ENCODE measurements around the gene KDELR3.

Gene KDELR3

DNA sequence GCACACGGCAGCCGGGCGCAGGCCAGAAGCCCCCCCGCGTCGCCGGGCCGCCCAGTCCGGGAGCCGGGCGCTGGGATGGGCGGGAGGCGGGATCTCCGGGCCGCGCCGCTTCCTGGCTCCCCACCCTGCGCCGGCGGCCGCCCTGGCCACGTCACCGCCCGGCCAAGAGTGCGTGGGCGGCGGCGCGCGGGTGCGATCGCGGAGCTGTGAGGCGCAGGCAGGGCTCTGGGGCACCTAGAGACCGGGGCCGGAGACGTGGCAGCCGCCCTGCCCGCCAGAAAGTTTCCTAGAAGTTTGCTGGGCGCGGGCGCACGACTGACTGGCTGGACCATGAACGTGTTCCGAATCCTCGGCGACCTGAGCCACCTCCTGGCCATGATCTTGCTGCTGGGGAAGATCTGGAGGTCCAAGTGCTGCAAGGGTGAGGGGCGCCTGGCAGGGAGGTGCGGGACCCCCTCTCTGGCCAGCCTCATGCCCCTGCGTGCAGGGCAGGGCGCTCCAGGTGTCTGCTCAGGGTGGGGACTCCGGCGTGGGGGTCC lies at the start of gene KDELR3:
KDELR3 (plus strand) TSS at position 193 of the 539 bp plus-strand sequence; CDS start at position 331, 138 bp downstream.
- DNase-seq = peak; percentile 80

DNA sequence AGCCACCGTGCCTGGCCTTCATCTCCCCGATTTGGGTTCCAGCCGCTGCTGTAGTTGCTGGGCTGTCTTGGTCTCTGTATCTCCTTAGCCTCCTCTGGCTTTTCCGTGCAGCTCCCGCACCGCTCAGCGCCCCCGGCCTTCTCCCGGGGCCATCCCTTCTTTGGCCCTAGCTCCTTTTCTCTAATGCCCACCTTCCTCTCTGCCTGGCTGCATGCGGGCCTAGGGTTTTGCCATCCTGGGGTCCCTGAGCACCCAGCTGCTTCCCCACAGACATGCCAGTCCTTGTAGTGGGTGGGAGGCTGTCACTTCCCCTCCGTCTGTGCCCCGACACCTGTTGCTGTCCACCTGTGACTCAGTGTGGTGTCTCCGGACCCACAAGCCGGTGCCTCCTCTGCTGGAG lies 49.3 kb upstream of the KDELR3 start:
- DNase-seq = no peak

DNA sequence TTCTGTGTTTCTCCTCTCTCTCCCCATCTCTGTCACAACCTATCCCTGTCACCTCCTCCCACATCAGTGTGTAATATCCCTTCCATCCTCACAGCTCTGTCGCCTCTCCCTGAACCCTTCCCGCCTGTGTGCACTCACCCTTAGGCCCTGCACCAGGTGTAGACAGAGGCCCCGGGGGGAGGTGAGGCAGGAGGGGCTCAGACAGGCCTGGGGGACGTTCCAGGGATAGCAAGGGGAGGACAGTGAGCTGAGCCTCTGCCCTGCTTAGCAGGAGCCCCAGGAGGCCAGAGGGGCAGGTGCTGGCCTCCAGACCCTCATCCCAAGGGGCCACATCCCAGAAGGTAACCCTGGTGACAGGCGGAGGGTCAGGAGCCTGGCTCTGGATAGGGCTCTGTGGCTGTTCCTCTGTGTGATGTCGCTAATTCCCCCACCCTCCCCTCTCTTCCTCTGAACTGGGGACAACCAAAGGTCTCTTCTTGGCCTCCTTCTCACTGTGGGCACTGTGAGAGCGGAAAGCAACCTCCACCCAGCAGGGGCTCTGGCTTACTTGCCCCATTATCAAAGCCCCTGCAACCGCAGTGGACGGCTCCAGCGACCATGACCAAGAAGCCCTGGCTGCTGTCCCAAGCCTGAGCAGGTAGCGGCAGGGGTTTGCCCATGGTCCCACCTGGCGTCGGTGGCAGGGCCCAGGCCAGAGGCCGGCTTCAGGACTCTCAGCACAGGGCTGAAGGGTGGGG lies 48.6 kb upstream of the KDELR3 start:
- DNase-seq = no peak

DNA sequence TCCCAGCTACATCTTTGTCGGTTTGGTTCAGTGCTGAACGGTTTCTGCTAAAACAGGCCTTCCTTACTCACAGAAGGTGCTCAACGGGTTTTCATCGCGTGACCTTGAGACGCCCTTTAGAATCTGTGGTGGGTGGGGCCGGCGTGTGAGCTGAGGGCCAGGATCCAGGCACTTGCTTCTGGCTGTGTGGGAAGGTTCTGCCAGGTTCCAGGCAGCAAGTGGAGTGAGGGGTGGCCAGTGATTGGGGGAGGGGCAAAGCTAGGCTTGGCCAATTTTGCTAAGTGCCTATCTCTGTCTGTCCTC lies 48.1 kb upstream of the KDELR3 start:
- no peak for DNase-seq

DNA sequence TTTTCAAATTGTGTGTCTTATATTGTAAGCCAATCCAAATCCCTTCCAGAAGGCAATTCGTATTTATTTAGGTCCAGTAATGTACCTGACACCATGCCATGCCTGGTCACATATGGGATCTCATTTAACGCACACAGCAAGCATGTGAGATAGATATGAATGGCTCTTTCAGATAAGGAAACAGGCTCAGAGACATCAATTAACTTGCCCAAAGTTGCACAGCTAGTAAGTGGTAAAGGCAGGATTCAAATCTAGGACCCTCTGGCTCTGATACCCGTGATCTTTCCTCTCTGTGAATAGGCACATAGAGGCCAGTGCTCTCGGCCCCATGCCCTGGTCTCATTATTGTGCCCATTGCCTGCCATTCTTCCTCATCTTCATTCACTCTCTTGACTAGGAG lies 47.2 kb upstream of the KDELR3 start:
- DNase-seq = no peak

DNA sequence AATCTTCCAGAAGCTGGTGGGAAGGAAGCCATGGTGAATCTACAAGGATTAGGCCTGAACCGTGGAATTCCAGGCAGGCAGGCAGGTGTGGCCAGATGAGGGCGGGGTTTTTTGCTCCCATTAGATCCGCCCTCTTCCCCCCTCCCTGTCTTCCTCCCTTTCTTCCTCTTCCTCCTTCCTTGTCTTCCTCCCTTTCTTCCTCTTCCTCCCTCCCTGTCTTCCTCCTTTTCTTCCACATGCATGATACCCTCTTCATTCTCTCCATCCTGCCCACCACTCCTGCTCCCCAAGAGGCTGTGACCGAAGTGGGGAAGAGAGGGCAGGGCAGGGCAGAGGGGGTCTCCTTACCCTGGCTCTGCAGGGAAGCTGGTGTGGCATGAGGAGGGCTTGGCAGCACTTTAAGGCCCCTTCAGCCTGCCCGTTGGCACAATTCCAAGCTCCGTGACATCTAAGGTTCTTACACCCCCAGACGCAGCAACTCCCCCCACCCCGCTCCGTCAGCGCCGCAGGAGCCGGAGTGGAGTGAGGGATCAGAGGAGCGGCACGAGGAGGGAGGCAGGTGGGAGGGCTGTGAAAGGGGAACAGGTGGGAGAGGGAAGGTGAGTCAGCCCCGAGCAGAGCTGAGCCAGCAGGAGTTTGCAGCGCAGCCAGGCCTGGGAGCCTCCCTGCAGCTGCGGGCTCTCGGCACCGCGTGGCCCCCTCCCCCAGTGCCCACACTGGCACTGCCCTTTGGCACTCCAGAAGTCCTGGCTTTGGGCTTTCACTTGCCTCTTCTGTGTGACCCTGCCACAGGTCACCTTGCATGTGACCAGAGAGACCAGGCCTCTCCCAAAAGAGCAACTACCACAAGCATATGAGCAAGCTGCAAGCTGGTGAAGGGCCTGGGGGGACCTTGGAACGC lies 45.0 kb upstream of the KDELR3 start:
- no peak for DNase-seq

DNA sequence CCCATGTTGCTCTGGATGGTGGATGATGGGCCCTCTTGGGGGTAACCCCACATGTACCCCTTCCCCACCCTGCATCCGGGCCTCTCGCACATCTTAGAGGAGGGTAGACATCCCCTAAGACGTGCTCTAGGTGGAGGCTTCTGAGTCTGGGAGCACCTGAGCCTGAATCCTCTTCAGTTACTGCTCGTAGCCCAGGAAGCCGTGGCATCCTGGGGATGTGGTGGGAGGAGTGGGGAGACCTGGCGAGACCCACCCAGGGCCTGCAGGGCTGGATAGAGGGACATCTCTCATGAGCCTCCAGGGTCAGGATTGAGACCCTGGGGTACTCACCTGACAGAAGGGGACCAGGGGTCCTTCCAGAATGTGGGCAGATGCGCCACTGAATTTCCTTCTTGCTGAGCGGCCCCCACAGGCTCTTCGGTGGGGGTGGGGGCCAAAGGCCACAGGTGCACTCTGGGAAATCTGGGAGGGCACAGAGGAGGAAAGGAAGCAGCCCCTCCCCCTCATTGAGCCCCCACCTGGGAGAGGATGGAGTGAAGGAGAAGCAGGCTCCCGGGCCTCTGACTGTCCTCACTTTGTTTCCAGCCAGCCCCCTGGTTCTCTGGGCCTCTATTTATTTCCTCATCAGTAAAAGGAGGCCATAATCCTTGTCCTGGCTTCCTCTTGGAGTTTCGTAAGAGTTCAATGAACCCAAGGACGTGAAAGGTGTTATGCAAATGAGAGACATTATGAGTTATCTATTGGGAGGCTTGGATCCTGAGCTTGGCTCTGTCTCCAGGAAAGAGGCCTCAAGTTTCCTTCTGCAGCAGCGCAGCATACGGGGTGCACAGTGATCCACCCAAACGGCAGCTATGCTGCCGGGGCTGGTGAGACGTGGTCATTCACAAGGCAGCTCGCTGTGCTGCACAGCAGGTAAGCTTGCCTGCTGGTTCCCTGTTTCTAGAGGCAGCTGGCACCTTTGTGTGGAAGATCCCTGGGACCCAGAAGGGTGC lies 44.1 kb upstream of the KDELR3 start:
- DNase-seq = no peak

DNA sequence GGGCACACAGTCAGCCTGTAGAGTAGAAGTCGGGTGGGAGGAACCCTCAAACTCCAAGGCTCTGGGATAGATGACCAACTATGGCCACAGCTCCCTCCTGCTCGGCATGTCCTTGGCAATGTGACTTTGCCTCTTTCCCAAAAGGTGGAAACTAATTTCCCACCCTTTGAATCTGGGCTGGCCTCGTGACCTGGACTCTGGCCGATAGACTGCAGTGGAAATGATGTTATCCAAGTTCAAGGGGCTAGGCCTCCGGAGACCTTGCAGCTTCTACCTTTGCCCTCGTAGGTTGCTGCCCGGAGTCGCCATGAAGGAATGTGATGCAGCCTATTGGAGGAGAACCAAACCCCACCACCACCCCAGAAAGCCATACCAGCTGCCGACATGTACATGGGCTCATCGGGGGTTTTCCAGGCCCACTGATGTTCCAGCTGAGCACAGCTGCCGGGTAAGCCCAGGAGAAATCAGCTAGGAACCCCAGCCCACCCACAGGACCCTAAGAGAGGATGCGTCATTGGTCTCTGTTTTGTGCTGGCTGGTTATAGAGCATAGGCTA lies 43.3 kb upstream of the KDELR3 start:
- DNase-seq = no peak

DNA sequence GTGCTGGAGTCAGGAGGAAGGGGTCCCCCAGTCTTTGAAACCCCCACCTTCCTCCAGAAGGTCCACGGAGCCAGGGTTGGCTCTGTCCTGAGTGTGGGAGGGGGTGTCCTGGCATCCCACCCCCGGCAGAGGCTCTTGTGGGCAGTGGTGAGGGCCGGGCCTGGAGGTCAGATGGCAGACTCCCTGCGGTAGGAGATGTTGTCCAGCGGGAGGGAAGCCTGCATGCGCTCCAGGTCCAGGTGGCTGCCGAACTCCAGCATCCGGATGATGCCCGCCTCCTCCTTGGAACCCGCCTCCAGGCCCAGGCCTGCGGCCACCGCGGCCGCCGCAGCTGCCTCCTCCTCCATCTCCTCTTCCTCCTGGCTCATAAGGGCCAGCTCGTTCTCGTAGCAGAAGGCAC lies 41.3 kb upstream of the KDELR3 start:
- DNase-seq = no peak

DNA sequence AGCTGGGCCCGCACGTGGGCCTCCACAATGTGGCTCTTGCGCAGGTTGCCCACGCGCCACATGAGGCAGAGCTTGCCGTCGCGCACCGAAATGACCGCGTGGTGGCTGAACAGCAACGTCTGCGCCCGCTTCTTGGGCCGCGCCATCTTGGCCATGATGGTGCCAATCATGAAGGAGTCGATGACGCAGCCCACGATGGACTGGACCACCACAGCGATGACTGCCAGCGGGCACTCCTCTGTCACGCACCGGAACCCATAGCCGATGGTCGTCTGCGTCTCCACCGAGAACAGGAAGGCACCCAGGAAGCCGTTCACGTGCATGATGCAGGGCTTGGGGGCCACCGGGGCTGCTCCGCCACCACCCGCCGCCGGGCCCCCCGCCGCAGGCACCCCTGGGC lies 40.4 kb upstream of the KDELR3 start:
- DNase-seq = no peak

DNA sequence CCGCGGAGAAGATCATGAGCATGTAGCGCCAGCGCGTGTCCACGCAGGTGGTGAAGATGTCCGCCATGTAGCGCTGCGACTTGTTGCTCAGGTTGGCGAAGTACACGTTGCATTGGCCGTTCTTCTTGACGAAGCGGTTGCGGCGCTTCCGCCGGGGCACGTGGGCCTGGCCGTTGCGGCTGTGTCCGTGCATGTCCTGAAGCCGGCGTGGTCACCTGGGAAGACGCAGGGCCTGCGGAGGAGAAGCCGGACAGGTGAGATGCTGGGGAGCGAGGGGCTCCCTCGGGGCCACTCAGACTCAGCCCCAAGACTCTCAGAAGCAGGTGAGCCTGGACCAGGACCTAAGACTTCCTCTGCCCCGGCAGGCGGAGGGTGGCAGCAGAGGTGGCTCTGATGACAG lies 40.0 kb upstream of the KDELR3 start:
- no peak for DNase-seq

DNA sequence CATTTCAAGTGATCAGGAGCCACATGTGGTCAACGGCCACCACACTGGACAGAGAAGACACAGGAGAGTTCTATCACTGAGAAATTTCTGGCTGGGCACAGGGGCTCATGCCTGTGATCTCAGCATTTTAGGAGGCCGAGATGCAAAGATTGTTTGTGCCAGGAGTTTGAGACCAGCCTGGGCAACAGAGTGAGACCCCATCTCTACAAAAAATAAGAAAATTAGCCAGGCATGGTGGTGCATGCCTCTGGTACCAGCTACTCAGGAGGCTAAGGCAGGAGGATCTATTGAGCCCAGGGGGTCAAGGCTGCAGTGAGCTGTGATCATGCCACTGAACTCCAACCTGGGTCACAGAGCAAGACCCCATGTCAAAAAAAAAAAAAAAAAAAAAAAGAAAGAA lies 39.2 kb upstream of the KDELR3 start:
- DNase-seq = no peak

DNA sequence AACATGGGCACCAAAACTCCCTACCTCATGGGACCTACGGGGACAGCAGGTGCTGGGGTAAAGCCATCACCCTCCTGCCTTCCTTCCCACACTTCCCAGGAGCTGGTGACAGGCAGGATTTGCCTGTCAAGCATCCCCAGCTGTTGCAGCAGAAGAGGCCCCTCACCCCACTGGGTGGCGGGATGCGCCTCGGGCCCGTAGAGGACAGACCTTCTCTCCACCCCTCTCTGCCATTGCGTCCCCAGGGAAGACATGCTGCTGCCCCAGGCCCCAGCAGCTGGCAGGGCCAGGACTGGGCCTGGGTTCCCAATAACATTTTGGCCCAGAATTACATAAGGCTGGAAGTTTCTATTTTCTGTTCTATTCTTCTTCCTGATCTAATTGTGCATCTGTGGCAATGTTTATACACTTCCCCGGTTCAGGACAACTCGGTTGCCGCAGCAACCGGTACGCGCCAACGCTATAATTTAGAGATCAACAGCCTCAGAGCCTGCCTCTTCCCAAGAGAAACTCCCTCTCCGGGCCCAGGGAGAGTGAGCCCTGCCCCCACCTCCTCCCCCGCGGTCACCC lies 38.3 kb upstream of the KDELR3 start:
- DNase-seq = no peak

DNA sequence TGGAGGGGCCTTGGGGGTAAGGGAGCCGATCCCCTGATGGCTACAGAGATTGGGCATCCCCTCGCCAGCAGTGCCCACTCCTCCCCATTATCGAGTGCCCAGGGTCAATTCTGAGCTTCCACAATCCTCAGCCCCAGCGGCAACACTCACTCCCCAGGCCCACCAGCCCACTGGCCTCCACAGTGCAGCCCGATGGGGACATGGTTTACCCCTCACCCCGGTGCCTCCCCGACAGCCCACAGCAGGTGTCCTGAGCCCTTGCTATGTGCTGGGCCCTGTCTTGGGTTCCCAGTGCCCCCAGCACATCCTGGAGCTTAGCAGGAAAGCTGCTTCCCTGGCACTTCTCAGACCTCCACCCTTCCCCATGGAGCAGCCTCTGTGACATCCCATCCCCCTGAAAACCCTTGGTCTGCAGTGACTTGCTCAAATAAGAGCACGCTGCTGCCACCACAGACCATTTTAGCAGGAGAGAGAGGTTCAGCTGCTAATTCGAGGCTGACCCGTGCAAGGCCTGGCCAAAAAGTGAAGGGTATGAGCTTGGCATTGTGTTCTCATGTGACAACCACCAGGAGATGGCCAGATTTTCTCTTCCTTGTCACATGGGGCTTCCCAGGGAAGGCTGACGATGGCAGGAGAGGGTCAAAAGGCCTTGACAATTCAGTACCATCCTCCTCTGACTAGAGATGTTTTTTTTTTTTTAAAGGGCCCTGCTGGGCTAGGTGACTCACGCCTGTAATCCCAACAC lies 36.5 kb upstream of the KDELR3 start:
- no peak for DNase-seq

DNA sequence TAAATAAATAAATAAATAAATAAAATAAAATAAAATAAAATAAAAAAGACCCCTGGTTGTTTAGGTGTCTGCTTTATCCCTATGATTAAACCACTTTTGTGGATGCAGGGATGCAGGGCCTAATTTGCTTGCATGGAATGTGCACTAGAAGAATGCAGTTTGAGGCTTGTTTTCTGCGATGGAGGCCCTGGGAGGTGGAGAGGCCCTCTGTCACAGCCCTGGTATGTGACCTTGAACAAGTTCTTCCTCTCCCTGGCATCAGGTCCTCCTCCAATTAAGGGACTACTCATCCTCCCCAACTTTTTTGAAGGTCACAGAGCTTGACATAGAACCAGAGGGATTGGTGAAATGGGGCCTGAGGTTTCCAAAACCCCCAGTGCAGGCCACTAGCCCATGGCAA lies 35.6 kb upstream of the KDELR3 start:
- peak; percentile 29 for DNase-seq

DNA sequence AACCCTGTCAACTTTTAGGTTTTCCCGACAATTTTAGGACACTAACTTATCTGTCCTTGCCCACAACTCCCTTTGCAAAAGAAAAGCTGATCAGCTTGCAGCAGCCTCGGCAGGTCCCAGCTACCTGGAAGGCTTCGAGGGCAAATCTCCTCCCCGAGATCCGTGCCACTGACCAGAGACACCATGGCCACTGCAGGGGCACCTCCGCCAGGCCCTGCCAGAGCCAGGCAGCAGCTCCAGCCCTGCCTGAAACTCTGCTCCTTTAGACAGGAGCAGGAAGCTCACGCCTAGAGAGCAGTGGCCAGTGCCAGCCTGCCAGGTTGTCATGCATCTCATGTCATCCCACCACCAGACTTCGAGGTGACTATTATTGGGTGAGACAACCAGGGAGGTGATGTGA lies 34.0 kb upstream of the KDELR3 start:
- DNase-seq = no peak

DNA sequence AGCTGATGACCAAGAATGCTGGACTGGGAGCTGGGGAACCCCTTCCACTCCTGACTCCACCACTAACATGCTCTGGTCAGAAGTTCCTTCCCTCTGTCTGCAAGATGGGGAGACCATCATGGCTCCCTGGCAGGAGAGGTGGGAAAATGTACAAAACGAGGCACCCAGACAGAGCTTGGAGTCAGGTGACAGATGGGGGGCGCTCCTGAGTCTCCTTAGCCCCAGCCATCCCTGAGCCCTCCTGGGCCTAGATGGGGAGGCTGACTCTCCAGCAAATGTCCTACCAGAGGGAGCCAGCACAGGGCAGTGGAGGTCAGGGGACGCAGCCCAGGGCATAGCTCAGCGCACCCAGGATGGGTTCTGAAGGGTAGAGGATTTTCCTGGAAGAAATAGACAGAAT lies 32.9 kb upstream of the KDELR3 start:
- DNase-seq = no peak

DNA sequence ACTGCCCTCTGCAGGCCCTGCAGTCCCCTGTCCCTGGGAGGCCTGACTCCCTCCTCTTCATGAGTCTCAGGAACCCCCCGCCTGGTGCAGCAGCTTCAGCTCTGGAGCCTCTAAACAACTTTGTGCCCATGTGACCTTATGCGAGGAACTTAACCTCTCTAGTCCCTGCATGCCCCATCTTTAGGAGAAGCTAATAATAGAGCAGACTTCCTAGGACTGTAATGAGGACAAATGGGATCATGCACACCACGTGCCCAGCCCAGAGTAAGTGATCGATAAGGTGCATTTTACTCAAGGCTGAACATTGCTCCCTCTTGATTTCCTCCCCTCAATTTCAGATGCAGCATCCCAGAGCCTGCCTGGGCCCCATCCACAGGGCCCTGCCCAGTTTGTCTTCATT lies 31.9 kb upstream of the KDELR3 start:
- DNase-seq = no peak

DNA sequence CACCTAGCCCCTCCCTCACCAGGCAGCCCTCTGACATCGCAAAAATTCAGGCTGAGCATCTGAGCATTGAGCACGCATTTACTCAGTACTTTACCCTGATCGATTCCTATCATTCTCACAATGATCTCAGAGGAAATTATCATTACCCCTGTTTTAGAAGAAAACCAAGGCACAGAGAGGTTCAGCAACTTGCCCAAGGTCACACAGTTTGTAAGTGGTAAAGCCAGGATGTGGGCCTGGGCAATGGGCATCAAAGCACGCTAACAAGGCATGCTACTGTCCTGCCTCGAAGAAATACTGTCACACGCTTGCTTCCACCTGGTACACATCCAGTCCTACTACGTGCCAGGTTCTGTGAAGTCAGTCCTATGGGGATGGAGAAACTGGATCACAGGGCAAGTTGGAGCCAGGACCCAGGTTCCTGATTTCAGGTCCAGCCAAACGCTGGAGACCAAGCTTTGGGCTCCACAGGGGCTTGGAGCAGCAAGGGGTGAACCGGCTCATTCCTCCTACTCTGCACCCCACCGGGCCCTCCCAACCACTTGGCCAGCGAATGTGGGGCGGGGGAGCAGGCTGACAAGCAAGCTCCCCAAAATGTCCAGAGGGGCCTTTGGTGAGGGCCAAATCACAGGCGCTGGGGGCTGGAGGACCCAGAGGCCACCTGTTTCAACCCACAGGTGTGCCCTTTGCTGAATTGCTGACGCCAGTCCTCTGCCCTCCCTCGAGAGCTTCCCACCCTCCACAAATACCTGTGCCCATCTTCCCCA lies 31.1 kb upstream of the KDELR3 start:
- no peak for DNase-seq

DNA sequence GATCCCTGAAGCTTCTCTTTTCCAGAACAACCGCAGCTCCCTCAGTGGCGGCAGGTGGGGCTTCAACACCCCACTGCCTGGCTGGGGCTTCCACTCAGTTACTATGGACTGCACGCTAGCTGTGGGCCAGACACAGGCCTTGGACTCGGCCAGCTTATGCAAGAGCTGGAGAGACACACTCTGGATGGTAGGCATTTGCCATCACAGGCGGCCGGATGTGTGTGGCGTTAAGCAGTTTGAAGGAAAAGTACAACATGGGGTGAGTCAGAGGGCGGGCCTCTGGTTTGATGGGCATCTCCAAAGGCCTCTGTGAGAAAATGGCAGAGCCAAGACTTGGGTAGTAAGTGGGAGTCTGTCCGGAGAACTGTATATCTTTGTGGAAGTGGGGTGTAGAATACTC lies 30.5 kb upstream of the KDELR3 start:
- DNase-seq = no peak

All from fibroblast of skin of right biceps (primary cell).